HCT116 (cell line): ENCODE results near the gene RNF144B. TPM values are rescaled to one million over a fixed set of nuclear protein-coding genes. Genes with fewer than 3 reads are reported as not detected.

Experiments used
- ATAC-seq: fragments of 200-7000 bp; cut with Tn5 transposase; 2 replicates; pipeline ENCODE4 v1.9.1; 2020; ENCODE audit warnings: mild to moderate bottlenecking, moderate library complexity
- BruUV-seq: library from RNA; stranded (reverse); fragments of 400-500 nt; replicated peaks from 2 replicates; lab custom pipeline; 2021; lab: Mats Ljungman, UMichigan
- CTCF ChIA-PET: fragments of 300-600 bp; sonication (Branson Sonifier 250); formaldehyde crosslinking; loops from one replicate; lab custom pipeline; 2021; ENCODE audit warnings: antibody characterized with exemption; lab: Charles Lee
- POLR2A ChIA-PET: fragments of 300-600, 350-600 bp; sonication (Branson Sonifier 250); formaldehyde crosslinking; loops from one replicate; lab custom pipeline; 2021; ENCODE audit warnings: antibody characterized with exemption; lab: Charles Lee
- RAD21 ChIA-PET, 2 experiments: fragments of 300-600 bp; sonication (Branson Sonifier 250); formaldehyde crosslinking; loops; one replicate each; lab custom pipeline; 2023; ENCODE audit warnings: low total read pairs in 2 of 2; ENCODE audit not compliant: uncharacterized antibody in 2 of 2, unreplicated experiment in 2 of 2, low non-redundant PET in 1 of 2; lab: Charles Lee
- DNase-seq: peaks from one replicate; pipeline ENCODE4 v3.0.0-alpha.2; 2010; ENCODE audit warnings: low read depth, low spot score
- H2AFZ ChIP-seq: fragments of 200-600 bp; shearing (Covaris generic), sonication (generic); 2 replicates; pipeline ENCODE4 v1.6.1; 2017; ENCODE audit warnings: low read depth, mixed run types, mixed read lengths, antibody characterized with exemption, low read length; ENCODE audit not compliant: poor library complexity, severe bottlenecking
- H3K27ac ChIP-seq: 2 replicates; pipeline ENCODE4 v1.5.1; 2012; ENCODE audit warnings: low read depth, low read length
- H3K27me3 ChIP-seq: fragments of 200-600 bp; sonication (generic); 2 replicates; pipeline ENCODE4 v1.6.1; 2016; ENCODE audit warnings: mixed run types, low read length, mixed read lengths; ENCODE audit not compliant: insufficient read depth
- H3K36me3 ChIP-seq, 2 experiments: fragments of 200-500 bp in 1 of 2; fragments of 200-600 bp in 1 of 2; sonication (Bioruptor generic) in 1 of 2; sonication (generic) in 1 of 2; 2 replicates each; pipeline versions ENCODE4 v1.5.1 to v1.6.1; 2014 to 2016; ENCODE audit warnings: low read length in 2 of 2, inconsistent platforms in 1 of 2, mixed read lengths in 1 of 2, mixed run types in 1 of 2; ENCODE audit not compliant: insufficient read depth in 2 of 2, control insufficient read depth in 1 of 2
- H3K4me1 ChIP-seq, 2 experiments: fragments of 200-600 bp in 1 of 2; sonication (generic) in 1 of 2; 2 replicates each; pipeline versions ENCODE4 v1.5.1 to v1.6.1; 2012 to 2017; ENCODE audit warnings: low read length in 2 of 2, inconsistent platforms in 1 of 2, mild to moderate bottlenecking in 1 of 2, mixed read lengths in 1 of 2, mixed run types in 1 of 2, moderate library complexity in 1 of 2; ENCODE audit not compliant: insufficient read depth in 2 of 2, control insufficient read depth in 1 of 2
- H3K4me2 ChIP-seq: fragments of 200-600 bp; sonication (generic); 2 replicates; pipeline ENCODE4 v1.6.1; 2017; ENCODE audit warnings: mixed run types, low read length, mixed read lengths
- H3K4me3 ChIP-seq, 2 experiments: fragments of 200-600 bp in 1 of 2; sonication (generic) in 1 of 2; replicated peaks in 1 of 2; 2 replicates each; pipeline ENCODE4 v1.5.1; 2011 to 2016; ENCODE audit warnings: low read length in 2 of 2, control low read depth in 1 of 2, low read depth in 1 of 2, mild to moderate bottlenecking in 1 of 2, mixed read lengths in 1 of 2, mixed run types in 1 of 2
- H3K79me2 ChIP-seq: fragments of 200-600 bp; sonication (generic); 2 replicates; pipeline ENCODE4 v1.6.1; 2017; ENCODE audit warnings: mild to moderate bottlenecking, mixed run types, low read length, moderate library complexity, mixed read lengths; ENCODE audit not compliant: insufficient read depth
- H3K9ac ChIP-seq: fragments of 200-600 bp; sonication (generic); 2 replicates; pipeline ENCODE4 v1.6.1; 2016; ENCODE audit warnings: low read length, mixed read lengths
- H3K9me2 ChIP-seq: fragments of 200-600 bp; sonication (generic), shearing (Covaris generic); 2 replicates; pipeline ENCODE4 v1.6.1; 2017; ENCODE audit warnings: mixed run types, mild to moderate bottlenecking, moderate library complexity; ENCODE audit not compliant: insufficient read depth
- H3K9me3 ChIP-seq, 2 experiments: fragments of 200-500 bp in 1 of 2; fragments of 200-600 bp in 1 of 2; sonication (Bioruptor generic) in 1 of 2; sonication (generic) in 1 of 2; 2 replicates each; pipeline ENCODE4 v1.6.1; 2014 to 2017; ENCODE audit warnings: low read length in 2 of 2, mixed read lengths in 2 of 2, inconsistent platforms in 1 of 2, low read depth in 1 of 2, mild to moderate bottlenecking in 1 of 2, mixed run types in 1 of 2, moderate library complexity in 1 of 2; ENCODE audit not compliant: control insufficient read depth in 1 of 2, insufficient read depth in 1 of 2
- H4K20me1 ChIP-seq: fragments of 200-600 bp; sonication (generic), shearing (Covaris generic); 2 replicates; pipeline ENCODE4 v1.6.1; 2017; ENCODE audit warnings: mixed run types, mild to moderate bottlenecking, moderate library complexity; ENCODE audit not compliant: insufficient read depth
- ATF3 ChIP-seq: IDR thresholded peaks from 2 replicates; pipeline ENCODE4 v1.6.1; 2012
- CBX3 ChIP-seq: IDR thresholded peaks from 2 replicates; pipeline ENCODE4 v1.6.1; 2012; ENCODE audit warnings: low read depth
- CTCF ChIP-seq, 3 experiments: fragments of 200-600 bp in 1 of 3; sonication (generic) in 1 of 3; IDR thresholded peaks in 2 of 3; conservative IDR thresholded peaks in 1 of 3; 2 replicates each; pipeline ENCODE4 v1.5.1; 2012 to 2017; ENCODE audit warnings: low read depth in 2 of 3, low read length in 2 of 3, antibody characterized with exemption in 1 of 3, borderline replicate concordance in 1 of 3, control low read depth in 1 of 3, mild to moderate bottlenecking in 1 of 3, mixed read lengths in 1 of 3, mixed run types in 1 of 3, moderate library complexity in 1 of 3; ENCODE audit not compliant: insufficient read depth in 1 of 3
- EGR1 ChIP-seq: IDR thresholded peaks from 2 replicates; pipeline ENCODE4 v1.6.1; 2012; ENCODE audit warnings: low read depth
- ELF1 ChIP-seq: IDR thresholded peaks from 2 replicates; pipeline ENCODE4 v1.6.1; 2012; ENCODE audit warnings: low read depth, borderline replicate concordance
- EZH2phosphoT487 ChIP-seq: fragments of 200-600 bp; IDR thresholded peaks from 2 replicates; pipeline ENCODE4 v1.6.1; 2018; ENCODE audit warnings: antibody characterized with exemption, borderline replicate concordance
- FOSL1 ChIP-seq: IDR thresholded peaks from 2 replicates; pipeline ENCODE4 v1.6.1; 2012; ENCODE audit warnings: low read depth
- JUND ChIP-seq: IDR thresholded peaks from 2 replicates; pipeline ENCODE4 v1.6.1; 2012
- MAX ChIP-seq: IDR thresholded peaks from 2 replicates; pipeline ENCODE4 v1.6.1; 2012
- POLR2A ChIP-seq: IDR thresholded peaks from 2 replicates; pipeline ENCODE4 v1.7.0; 2011; ENCODE audit warnings: borderline replicate concordance; ENCODE audit not compliant: insufficient read depth, insufficient read length; ENCODE audit errors: extremely low read depth
- RAD21 ChIP-seq: IDR thresholded peaks from 2 replicates; pipeline ENCODE4 v1.6.1; 2012; ENCODE audit warnings: low read depth, mild to moderate bottlenecking
- SP1 ChIP-seq: IDR thresholded peaks from 2 replicates; pipeline ENCODE4 v1.6.1; 2012; ENCODE audit warnings: low read depth
- SRF ChIP-seq: IDR thresholded peaks from 2 replicates; pipeline ENCODE4 v1.6.1; 2012; ENCODE audit warnings: low read depth
- TCF7L2 ChIP-seq: IDR thresholded peaks from 2 replicates; pipeline ENCODE4 v1.7.0; 2011; ENCODE audit warnings: borderline replicate concordance, inconsistent platforms; ENCODE audit not compliant: insufficient read depth, insufficient read length; ENCODE audit errors: extremely low read depth
- ZBTB33 ChIP-seq: IDR thresholded peaks from 2 replicates; pipeline ENCODE4 v1.6.1; 2011; ENCODE audit warnings: mild to moderate bottlenecking, low read length, moderate library complexity; ENCODE audit not compliant: insufficient replicate concordance; ENCODE audit errors: extremely low read depth
- ZFX ChIP-seq: fragments of 450-650 bp; IDR thresholded peaks from 2 replicates; pipeline ENCODE4 v1.6.1; 2017
- ZNF274 ChIP-seq: fragments of 200-500 bp; sonication (Bioruptor generic); IDR thresholded peaks from 2 replicates; pipeline ENCODE4 v1.6.1; 2014; ENCODE audit warnings: mild to moderate bottlenecking, low read depth, low read length, inconsistent platforms
- intact Hi-C: fragments of 100-400 bp; cut with micrococcal nuclease; formaldehyde crosslinking; loops from 2 replicates; pipeline ENCODE4 v1.10.0; 2022
- total RNA-seq: library from RNA; stranded (reverse); gene quantifications from one replicate; pipeline ENCODE4 v1.2.1, GENCODE V29; 2021; ENCODE audit not compliant: unreplicated experiment

RNF144B gene
- total RNA-seq, 1 experiment from 2014 or later: 2.1 TPM

GRCh38 chr6:18491308-18492045 lies 104.3 kb downstream of the RNF144B start:
- TF ChIP-seq CBX3: no peak
- no peak for TF ChIP-seq ELF1
- TF ChIP-seq CTCF (IDR thresholded peaks at IDR 0.05 in 2 of 3, conservative IDR thresholded peaks at IDR 0.05 in 1 of 3; ENCODE audit: borderline replicate concordance in 1 of 3, insufficient read depth in 1 of 3, low read depth in 2 of 3, low read length in 2 of 3): no peak
- TF ChIP-seq SP1: no peak
- TF ChIP-seq EZH2phosphoT487: no peak
- no peak for TF ChIP-seq ZBTB33
- TF ChIP-seq POLR2A: no peak
- no peak for TF ChIP-seq SRF
- TF ChIP-seq EGR1: no peak
- no peak for TF ChIP-seq FOSL1
- no peak for TF ChIP-seq RAD21
- TF ChIP-seq TCF7L2: no peak
- no peak for TF ChIP-seq ATF3
- no peak for TF ChIP-seq MAX
- TF ChIP-seq ZNF274: no peak
- TF ChIP-seq JUND: no peak
- no peak for TF ChIP-seq ZFX
- TF ChIP-seq, all 23 proteins: peak for 0
- H3K4me1 ChIP-seq: no peaks in the 10 kb centered on the region
- intact Hi-C loops: no loop called here
- no peaks in the 10 kb centered on the region for H3K36me3 ChIP-seq
- H2AFZ ChIP-seq: no peak overlapping the region
- no peaks in the 10 kb centered on the region for H3K27me3 ChIP-seq
- ChIA-PET CTCF (no interaction called here), POLR2A (no interaction called here), RAD21 (no interaction called here)
- DNase-seq (no peak), ATAC-seq (no peak)
- H3K27ac ChIP-seq: no peak overlapping the region
- H3K79me2 ChIP-seq: no peaks in the 10 kb centered on the region
- no peak overlapping the region for H3K4me2 ChIP-seq
- no peak overlapping the region for H3K4me3 ChIP-seq
- no peaks in the 10 kb centered on the region for H3K9me2 ChIP-seq
- H3K9ac ChIP-seq: no peak overlapping the region
- H4K20me1 ChIP-seq: no peaks in the 10 kb centered on the region
- no TSS peak for BruUV-seq
- no peaks in the 10 kb centered on the region for H3K9me3 ChIP-seq
